Neural progenitor cell (in vitro differentiated cells): ENCODE measurements around the gene EPN1.

Experiments
- CTCF ChIP-seq: fragments of 200-600 bp; sonication (generic); IDR thresholded peaks from 2 replicates; pipeline ENCODE4 v1.5.1; 2017; ENCODE audit warnings: antibody characterized with exemption, mild to moderate bottlenecking
- EZH2 ChIP-seq: fragments of 200-600 bp; sonication (generic); IDR thresholded peaks from 2 replicates; pipeline ENCODE4 v1.6.1; 2017; ENCODE audit warnings: antibody characterized with exemption, mild to moderate bottlenecking, moderate library complexity

GRCh38 chr19:55681131-55682092 is 6.4 kb downstream of the EPN1 start:
- TF ChIP-seq EZH2 (no peak), CTCF (no peak)
